HCT116 (cell line): ENCODE data around the gene MAPK7.

Source experiments
- CTCF ChIP-seq, 3 experiments: fragments of 200-600 bp in 1 of 3; sonication (generic) in 1 of 3; IDR thresholded peaks in 2 of 3; conservative IDR thresholded peaks in 1 of 3; 2 replicates each; pipeline ENCODE4 v1.5.1; 2012 to 2017; ENCODE audit warnings: low read depth in 2 of 3, low read length in 2 of 3, antibody characterized with exemption in 1 of 3, borderline replicate concordance in 1 of 3, control low read depth in 1 of 3, mild to moderate bottlenecking in 1 of 3, mixed read lengths in 1 of 3, mixed run types in 1 of 3, moderate library complexity in 1 of 3; ENCODE audit not compliant: insufficient read depth in 1 of 3
- EZH2 ChIP-seq: fragments of 200-600 bp; sonication (generic); IDR thresholded peaks from 2 replicates; pipeline ENCODE4 v1.6.1; 2017; ENCODE audit warnings: antibody characterized with exemption, mixed run types
- FOSL1 ChIP-seq: IDR thresholded peaks from 2 replicates; pipeline ENCODE4 v1.6.1; 2012; ENCODE audit warnings: low read depth
- POLR2AphosphoS5 ChIP-seq: IDR thresholded peaks from 2 replicates; pipeline ENCODE4 v1.6.1; 2011; ENCODE audit warnings: mild to moderate bottlenecking, low read depth, low read length, moderate library complexity

GRCh38 chr17:19370493-19370960 lies 7.8 kb upstream of the MAPK7 start:
- TF ChIP-seq EZH2: no peak
- TF ChIP-seq CTCF (IDR thresholded peaks at IDR 0.05 in 2 of 3, conservative IDR thresholded peaks at IDR 0.05 in 1 of 3; ENCODE audit: borderline replicate concordance in 1 of 3, insufficient read depth in 1 of 3, low read depth in 2 of 3, low read length in 2 of 3): no peak
- no peak for TF ChIP-seq FOSL1
- no peak for TF ChIP-seq POLR2AphosphoS5
